ENCODE data around the gene JAM2. TPM values are rescaled to one million over a fixed set of nuclear protein-coding genes. Genes with fewer than 3 reads are reported as not detected.

JAM2 gene
- total RNA-seq, 1 donor from 2014 or later = 38.6 TPM

GRCh38 chr21:25759573-25759972, 120.5 kb downstream of the JAM2 start:
- TF ChIP-seq CTCF (IDR thresholded peaks at IDR 0.05) = no peak
- Histone ChIP-seq H3K36me3 (peaks cover 73% of the 10 kb centered on the region), H3K4me1 (no peaks in the 10 kb centered on the region), H3K27me3 (no peaks in the 10 kb centered on the region), H3K27ac (no peak overlapping the region), H3K9me3 (no peaks in the 10 kb centered on the region), H3K4me3 (no peak overlapping the region)
- intact Hi-C loops (cut with DNase I) = no loop called here
- DNase-seq (no peak), ATAC-seq (no peak)

- Histone ChIP-seq H3K9me3 (no peaks in the 10 kb centered on the region), H3K4me1 (no peaks in the 10 kb centered on the region), H3K27me3 (no peaks in the 10 kb centered on the region), H3K36me3 (peaks cover 78% of the 10 kb centered on the region), H3K4me3 (no peak overlapping the region), H3K27ac (no peak overlapping the region)
- TF ChIP-seq CTCF (IDR thresholded peaks at IDR 0.05) = no peak
- no peak for ATAC-seq
- intact Hi-C loops (cut with DNase I) = no loop called here
- DNase-seq = no peak
These were observed 121.0 kb downstream of the JAM2 start for GRCh38 chr21:25760061-25760460.

- no peak for TF ChIP-seq CTCF (IDR thresholded peaks at IDR 0.05)
- DNase-seq (no peak), ATAC-seq (no peak)
- H3K36me3 ChIP-seq = peaks cover 83% of the 10 kb centered on the region
- no peaks in the 10 kb centered on the region for H3K27me3 ChIP-seq
- H3K27ac ChIP-seq = no peak overlapping the region
- no peaks in the 10 kb centered on the region for H3K9me3 ChIP-seq
- intact Hi-C loops (cut with DNase I) = no loop called here
- H3K4me3 ChIP-seq = no peak overlapping the region
- H3K4me1 ChIP-seq = no peaks in the 10 kb centered on the region
These were observed 121.6 kb downstream of the JAM2 start for GRCh38 chr21:25760677-25761076.

GRCh38 chr21:25764065-25764464, 125.0 kb downstream of the JAM2 start:
- Histone ChIP-seq H3K27ac (no peak overlapping the region), H3K4me1 (no peaks in the 10 kb centered on the region), H3K4me3 (no peak overlapping the region), H3K9me3 (no peaks in the 10 kb centered on the region), H3K27me3 (no peaks in the 10 kb centered on the region), H3K36me3 (peaks cover 75% of the 10 kb centered on the region)
- ATAC-seq (no peak), DNase-seq (no peak)
- TF ChIP-seq CTCF (IDR thresholded peaks at IDR 0.05) = no peak
- intact Hi-C loops (cut with DNase I) = no loop called here

Other genes with a start within 250 kb of the JAM2 start
- 19.9 TPM for gene MRPL39, start 31.8 kb upstream of the JAM2 start, total RNA-seq
- 76.7 TPM for gene ATP5PF, start 95.6 kb downstream of the JAM2 start, total RNA-seq
- gene GABPA, start 95.7 kb downstream of the JAM2 start, total RNA-seq = 27.8 TPM